ENCODE data around the gene GPR137B.
A peak's percentile ranks its signal among the peaks of the same experiment; 100 is the strongest.

GRCh38 chr1:236137285-236137852 is 5.0 kb upstream of the GPR137B start:
- TF ChIP-seq CTCF (conservative IDR thresholded peaks at IDR 0.05; ENCODE audit: low read depth, low read length) (peak; percentile 22; the same call in 1 of the 2 replicates), EZH2 (IDR thresholded peaks at IDR 0.05; ENCODE audit: borderline replicate concordance, low read depth, low read length, poor library complexity, severe bottlenecking) (no peak)

Data from A673 (cell line).